Mesenteric fat pad (tissue), 1 donor: ENCODE results near the gene BARX2. TPM values are rescaled to one million over a fixed set of nuclear protein-coding genes. Genes with fewer than 3 reads are reported as not detected.

ENCODE experiments used
- total RNA-seq: library from RNA; stranded (reverse); fragmentation: NEBNext Ultra II Directional; extraction: Animal tissue kit (Norgen Biotek cat#: 25700); gene quantifications from one replicate; pipeline ENCODE4 v1.2.1, GENCODE V29; 2021
- donor health status: DM: yes; HTN: yes; CAD: no.

Gene BARX2
- total RNA-seq, 1 donor from 2014 or later, result not detected

Other genes starting within 250 kb of the BARX2 start
- 17.1 TPM for gene ARHGAP32, start 183.5 kb upstream of the BARX2 start, total RNA-seq